Measurements from ENCODE around the gene PRKCB. TPM values are rescaled to one million over a fixed set of nuclear protein-coding genes. Genes with fewer than 3 reads are reported as not detected.

PRKCB gene
- total and polyA plus RNA-seq, 9 donors: 0.38 to 5.0 (median 1.2) TPM

DNA sequence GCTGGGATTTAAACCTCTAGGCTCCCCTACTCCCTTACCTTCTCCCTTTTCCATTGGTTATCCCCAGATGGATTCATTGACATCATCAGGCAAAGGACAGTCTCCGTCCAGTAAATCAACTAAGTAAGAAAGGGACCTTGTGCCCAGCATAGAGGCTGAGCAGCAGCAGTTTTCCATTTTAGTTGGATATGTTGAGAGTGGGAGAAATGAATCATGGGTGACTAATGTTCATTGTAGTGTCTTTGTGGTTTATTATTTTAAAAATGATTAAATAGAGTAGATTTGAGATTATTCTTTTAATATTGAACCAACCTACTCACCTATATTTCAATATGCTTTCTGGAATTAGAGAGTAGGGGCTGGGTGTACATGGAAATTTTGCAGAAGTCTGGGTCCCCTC lies 321.0 kb downstream of the PRKCB start:
- no peaks in the 10 kb centered on the region for H3K27me3 ChIP-seq
- 58 to 62% (median 60%) methylated on average over 1 of the region's 1 CpG for WGBS, 3 donors
- intact Hi-C loops (cut with DNase I): no loop called here

DNA sequence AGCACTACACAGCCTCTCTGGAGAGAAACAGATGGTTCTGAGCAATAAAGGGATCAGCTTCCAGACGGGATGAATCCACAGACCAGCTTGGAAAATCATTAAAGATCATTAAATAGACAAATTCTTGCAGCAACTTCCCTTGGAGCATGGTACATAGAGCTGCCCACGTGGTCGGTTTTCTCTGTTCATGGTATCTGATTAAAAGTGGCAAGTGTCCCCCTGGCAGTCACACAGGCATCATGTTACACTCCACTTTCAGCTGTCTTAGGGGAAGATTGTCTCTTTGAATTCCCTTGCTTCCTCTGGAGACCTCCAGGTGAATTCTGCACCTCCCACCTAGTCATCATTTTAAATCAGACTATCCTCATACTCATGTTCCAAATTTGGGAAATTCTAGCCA lies 328.2 kb downstream of the PRKCB start:
- Histone ChIP-seq H3K36me3 (no peaks in the 10 kb centered on the region), H3K4me3 (no peak overlapping the region), H3K4me1 (ENCODE audit: insufficient read depth) (no peaks in the 10 kb centered on the region), H3K27ac (no peak overlapping the region), H3K27me3 (no peaks in the 10 kb centered on the region), H3K9me3 (no peaks in the 10 kb centered on the region)
- intact Hi-C loops (cut with DNase I): no loop called here
- DNase-seq: no peak
- TF ChIP-seq, protein P1, sequence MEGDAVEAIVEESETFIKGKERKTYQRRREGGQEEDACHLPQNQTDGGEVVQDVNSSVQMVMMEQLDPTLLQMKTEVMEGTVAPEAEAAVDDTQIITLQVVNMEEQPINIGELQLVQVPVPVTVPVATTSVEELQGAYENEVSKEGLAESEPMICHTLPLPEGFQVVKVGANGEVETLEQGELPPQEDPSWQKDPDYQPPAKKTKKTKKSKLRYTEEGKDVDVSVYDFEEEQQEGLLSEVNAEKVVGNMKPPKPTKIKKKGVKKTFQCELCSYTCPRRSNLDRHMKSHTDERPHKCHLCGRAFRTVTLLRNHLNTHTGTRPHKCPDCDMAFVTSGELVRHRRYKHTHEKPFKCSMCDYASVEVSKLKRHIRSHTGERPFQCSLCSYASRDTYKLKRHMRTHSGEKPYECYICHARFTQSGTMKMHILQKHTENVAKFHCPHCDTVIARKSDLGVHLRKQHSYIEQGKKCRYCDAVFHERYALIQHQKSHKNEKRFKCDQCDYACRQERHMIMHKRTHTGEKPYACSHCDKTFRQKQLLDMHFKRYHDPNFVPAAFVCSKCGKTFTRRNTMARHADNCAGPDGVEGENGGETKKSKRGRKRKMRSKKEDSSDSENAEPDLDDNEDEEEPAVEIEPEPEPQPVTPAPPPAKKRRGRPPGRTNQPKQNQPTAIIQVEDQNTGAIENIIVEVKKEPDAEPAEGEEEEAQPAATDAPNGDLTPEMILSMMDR (IDR thresholded peaks at IDR 0.05): no peak
- no peak for TF ChIP-seq POLR2A (IDR thresholded peaks at IDR 0.05)
- no peak for TF ChIP-seq EP300 (IDR thresholded peaks at IDR 0.05)
- 9 to 32% (median 18%) methylated on average over 3 of the region's 3 CpGs for WGBS, 3 donors

More for the DNA sequence above, 321.0 kb downstream of the PRKCB start:
- DNase-seq: no peak
- H3K27ac ChIP-seq: no peak overlapping the region
- H3K9me3 ChIP-seq: no peaks in the 10 kb centered on the region
- TF ChIP-seq POLR2A (IDR thresholded peaks at IDR 0.05) (no peak), EP300 (IDR thresholded peaks at IDR 0.05) (no peak)
- TF ChIP-seq, protein P1 (IDR thresholded peaks at IDR 0.05): no peak
- H3K4me3 ChIP-seq: no peak overlapping the region
- H3K36me3 ChIP-seq: no peaks in the 10 kb centered on the region
- no peaks in the 10 kb centered on the region for H3K4me1 ChIP-seq (ENCODE audit: insufficient read depth)

DNA sequence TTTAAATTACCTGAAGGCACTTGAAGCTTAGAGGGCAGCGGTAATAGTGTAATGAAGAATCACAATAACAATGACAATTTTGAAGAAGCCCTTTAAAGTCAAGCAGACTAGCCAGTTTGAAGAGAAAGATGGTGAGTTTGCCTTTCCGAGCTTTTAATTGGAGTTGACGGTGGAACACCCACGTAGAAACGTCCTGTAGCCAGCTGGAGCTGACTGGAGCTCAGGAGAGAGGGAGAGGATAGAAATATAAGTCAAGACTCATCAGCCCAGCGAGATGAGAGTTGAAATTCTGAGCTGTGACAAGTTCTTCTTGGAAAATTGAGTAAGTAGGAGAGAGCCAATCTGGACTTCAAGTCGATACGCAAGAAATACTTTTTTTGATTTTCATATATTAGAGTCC lies 328.6 kb downstream of the PRKCB start:
- intact Hi-C loops (cut with DNase I): no loop called here
- Histone ChIP-seq H3K27me3 (no peaks in the 10 kb centered on the region), H3K4me1 (ENCODE audit: insufficient read depth) (no peaks in the 10 kb centered on the region), H3K4me3 (no peak overlapping the region), H3K36me3 (no peaks in the 10 kb centered on the region), H3K27ac (no peak overlapping the region), H3K9me3 (no peaks in the 10 kb centered on the region)
- TF ChIP-seq, protein P1 (IDR thresholded peaks at IDR 0.05): no peak
- TF ChIP-seq POLR2A (IDR thresholded peaks at IDR 0.05) (no peak), EP300 (IDR thresholded peaks at IDR 0.05) (no peak)
- no peak for DNase-seq
- WGBS, 3 donors: 51 to 59% (median 59%) methylated on average over 8 of the region's 8 CpGs

DNA sequence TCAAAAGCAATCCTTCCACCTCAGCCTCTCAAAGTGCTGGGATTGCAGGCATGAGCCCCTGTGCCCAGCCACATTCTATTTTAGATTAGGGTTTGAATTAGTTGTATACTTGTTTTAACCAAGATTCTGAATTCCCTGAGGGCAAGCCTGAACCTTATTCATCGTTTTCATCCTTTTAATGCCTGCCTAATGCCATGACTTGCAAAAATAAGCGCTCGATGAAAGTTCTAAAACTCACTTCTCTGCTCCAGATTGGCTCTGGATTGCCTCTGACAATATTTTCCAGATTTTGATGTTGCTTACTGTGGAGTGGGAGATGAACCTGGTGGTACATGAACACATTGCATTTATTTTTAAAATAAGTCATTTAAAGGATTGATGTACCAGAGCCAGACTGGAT lies 329.5 kb downstream of the PRKCB start:
- Histone ChIP-seq H3K27me3 (no peaks in the 10 kb centered on the region), H3K4me1 (ENCODE audit: insufficient read depth) (no peaks in the 10 kb centered on the region), H3K27ac (no peak overlapping the region), H3K36me3 (no peaks in the 10 kb centered on the region), H3K4me3 (no peak overlapping the region), H3K9me3 (no peaks in the 10 kb centered on the region)
- intact Hi-C loops (cut with DNase I): no loop called here
- WGBS, 3 donors: 77 to 87% (median 86%) methylated on average over 3 of the region's 3 CpGs
- no peak for DNase-seq
- no peak for TF ChIP-seq EP300 (IDR thresholded peaks at IDR 0.05)
- TF ChIP-seq, protein P1 (IDR thresholded peaks at IDR 0.05): no peak

Measured in ovary (tissue), 9 donors.